Left renal cortex interstitium (tissue), 4 donors: Measurements from ENCODE around the gene UGT2B17. TPM values are rescaled to one million over a fixed set of nuclear protein-coding genes. Genes with fewer than 3 reads are reported as not detected.
"Not testable (repeated sequence)": the region's sequence is repeated elsewhere in the genome, so short reads cannot be mapped to it uniquely, and the experiment has no call there.

Experiments used
- DNase-seq, 4 donors: peaks; one replicate each; pipeline ENCODE4 v3.0.0-alpha.2; 2013; ENCODE audit warnings: low read depth in 4 of 4, low spot score in 2 of 4, missing footprints in 1 of 4
- polyA plus RNA-seq, 4 donors: library from polyadenylated mRNA; unstranded; fragments of 120-200 nt; gene quantifications; one replicate each; pipeline ENCODE4 v1.2.1, GENCODE V29; 2013; ENCODE audit not compliant: insufficient read length in 4 of 4

The UGT2B17 gene
- polyA plus RNA-seq = under 1 TPM in 1 of 4 donors, not detected in 3; 0.14 TPM

DNA sequence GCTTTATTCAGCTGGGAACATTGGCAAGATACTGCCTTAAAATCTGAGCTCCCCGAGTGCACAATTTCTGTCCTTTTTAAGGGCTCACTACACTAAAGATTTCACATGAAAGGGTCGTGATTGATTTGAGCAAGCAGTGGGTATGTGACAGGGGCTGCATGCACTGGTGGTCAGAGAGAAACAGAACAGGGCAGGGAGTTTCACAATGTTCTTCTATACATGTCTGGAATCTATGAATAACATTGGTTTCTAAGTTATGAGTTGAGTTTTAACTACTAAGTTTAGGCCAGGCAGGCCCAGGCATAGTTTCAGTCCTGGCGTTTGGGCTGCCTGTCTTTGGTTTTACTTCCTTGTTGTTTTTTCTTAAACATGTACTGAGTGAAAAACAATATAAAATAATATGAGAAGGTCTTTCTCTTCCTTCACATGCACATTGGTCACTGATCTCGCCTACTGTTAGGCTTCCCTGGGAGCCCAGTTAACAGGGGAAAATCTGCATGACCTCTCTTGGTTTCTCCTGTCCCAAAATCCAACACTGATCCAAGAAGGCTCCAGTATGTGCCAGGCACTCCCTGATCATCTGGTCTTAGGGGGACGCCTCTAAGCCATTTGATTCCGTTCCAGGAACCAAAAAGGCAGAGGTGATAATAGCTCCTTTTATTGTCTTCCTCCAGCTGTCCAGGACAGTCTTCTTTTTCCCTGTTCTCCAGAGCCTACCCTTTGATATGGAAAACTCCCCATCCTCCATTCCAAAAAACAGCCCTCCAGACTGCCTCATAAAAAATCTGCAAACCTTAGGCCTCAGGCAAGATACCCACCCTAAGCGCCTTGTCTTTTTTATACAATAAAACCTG lies at the start of gene UGT2B17:
UGT2B17 (minus strand) TSS at position 51 of the 854 bp plus-strand sequence. CDS start 7,838 bp downstream, outside the sequence.
- DNase-seq = no peak

DNA sequence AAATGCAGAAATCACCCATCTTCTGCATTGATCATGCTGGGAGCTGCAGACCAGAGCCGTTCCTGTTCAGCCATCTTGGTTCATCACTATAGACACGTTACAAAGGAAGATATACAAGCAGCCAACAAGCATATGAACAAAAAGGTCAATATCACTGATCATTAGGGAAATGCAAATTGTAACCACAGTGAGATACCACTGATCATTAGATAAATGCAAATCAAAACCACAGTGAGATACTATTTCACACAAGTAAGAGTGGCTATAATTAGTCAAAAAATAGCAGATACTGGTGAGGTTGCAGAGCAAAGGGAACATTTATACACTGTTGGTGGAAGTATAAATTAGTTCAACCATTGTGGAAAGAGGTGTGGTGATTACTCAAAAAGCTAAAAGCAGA lies 46.6 kb upstream of the UGT2B17 start:
- not testable (repeated sequence) for DNase-seq

DNA sequence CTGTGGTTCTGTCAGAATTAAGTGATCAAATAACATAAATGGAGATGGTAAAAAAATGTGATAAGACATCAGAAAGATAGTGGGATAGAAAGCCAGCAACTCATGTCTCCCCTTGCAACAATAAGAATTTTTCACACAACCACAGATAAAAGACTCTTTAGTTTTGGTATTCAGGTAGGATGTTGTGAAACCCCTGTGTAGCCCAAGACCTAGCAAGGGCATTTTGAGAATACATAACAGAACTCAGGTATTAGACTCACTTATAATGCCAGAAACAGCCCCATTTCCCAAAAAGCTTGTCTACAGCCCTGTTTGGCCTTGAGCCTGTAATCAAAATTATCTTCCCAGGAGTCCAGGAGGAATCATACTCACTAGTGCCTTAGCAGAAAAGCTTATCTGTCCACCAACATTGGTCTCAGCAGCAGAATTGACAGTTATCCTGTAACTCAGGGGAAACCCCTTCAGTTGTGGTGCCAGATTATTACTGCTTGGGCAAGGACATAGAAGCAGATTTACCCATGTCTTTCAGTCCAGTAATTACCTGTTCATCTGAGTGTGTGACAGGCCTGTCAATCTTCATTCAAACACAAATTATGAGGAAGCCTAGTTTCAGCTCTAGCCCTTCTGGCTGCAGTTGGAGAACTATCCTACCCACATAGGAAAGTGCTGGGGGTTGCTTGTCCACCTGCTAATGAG lies 41.0 kb upstream of the UGT2B17 start:
- DNase-seq = no peak

- no peak for DNase-seq
Observed at GRCh38 chr4:68615699-68616422, 39.7 kb upstream of the UGT2B17 start.

- DNase-seq = no peak
Observed at GRCh38 chr4:68613752-68614151, 37.6 kb upstream of the UGT2B17 start.

GRCh38 chr4:68606240-68606639 lies 30.1 kb upstream of the UGT2B17 start:
- no peak for DNase-seq

DNA sequence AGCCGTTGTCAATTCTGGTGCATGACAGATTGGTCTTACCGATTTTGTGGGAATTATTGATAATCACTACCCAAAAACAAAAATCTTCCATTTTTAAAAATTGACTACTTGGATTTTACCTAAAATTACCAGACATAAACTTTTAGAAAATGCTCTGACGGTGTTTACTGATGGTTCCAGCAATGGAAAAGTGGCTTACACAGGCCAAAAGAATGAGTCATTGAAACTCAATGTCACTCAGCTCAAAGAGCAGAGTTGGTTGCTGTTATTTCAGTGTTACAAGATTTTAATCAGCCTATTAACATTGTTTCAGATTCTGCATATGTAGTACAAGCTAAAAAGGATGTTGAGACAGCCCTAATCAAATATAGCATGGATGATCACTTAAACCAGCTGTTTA lies 23.0 kb upstream of the UGT2B17 start:
- no peak for DNase-seq

DNA sequence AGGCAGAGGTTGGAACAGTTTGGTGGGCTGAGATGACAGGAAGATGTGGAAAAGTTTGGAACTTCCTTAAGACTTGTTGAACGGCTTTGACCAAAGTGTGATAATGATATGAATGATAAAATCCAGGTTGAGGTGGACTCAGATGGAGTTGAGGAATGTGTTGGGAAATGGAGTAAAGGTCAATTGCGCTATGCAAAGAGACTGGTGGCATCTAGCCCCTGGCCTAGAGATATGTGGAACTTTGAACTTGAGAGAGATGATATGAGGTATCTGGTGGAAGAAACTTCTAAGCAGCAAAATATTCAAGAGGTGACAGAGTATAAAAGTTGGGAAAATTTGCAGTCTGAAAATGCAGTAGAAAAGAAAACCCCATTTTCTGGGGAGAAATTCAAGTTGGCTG lies 21.4 kb upstream of the UGT2B17 start:
- no peak for DNase-seq

GRCh38 chr4:68594678-68595077 lies 18.6 kb upstream of the UGT2B17 start:
- no peak for DNase-seq

DNA sequence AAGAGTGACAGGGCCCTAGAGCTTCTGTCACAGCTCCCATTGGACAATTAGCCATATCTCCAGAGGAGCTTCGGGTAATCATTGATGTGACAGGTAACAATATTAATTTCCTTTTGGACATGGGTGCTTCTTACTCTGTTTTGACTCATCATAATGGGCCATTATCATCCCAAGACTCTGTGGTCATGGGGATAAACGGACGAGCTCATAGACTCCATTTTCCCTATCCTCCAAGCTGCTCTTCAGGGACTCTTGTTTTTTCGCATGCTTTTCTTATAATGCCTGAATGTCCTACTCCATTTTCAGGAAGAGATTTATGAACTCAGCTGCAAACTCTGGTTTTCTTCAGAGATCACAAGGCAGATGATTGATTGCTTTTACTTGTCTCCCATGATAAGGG lies 17.0 kb upstream of the UGT2B17 start:
- no peak for DNase-seq

- DNase-seq = no peak
Observed at GRCh38 chr4:68592673-68593072, 16.6 kb upstream of the UGT2B17 start.

- DNase-seq = no peak
Observed at GRCh38 chr4:68591204-68591603, 15.1 kb upstream of the UGT2B17 start.

DNA sequence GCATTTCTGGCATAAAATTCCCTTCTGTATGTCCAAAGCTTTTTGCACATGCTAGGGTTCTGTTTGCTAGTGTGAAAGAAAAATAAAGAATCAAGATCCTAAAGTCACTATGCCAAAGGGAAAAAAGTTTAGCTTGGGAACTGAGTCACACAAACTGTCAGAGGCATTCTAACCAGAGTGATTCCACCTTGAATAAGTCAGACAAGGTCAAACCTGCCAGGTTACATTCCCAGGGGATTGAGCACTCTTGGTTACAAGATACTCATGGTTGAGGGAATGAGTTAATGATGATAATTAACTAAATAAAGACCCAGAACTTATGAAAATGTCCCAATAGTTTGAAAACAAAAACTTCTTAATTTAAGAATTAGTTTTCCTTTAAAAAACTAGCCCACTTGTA lies 13.7 kb upstream of the UGT2B17 start:
- DNase-seq = no peak

DNA sequence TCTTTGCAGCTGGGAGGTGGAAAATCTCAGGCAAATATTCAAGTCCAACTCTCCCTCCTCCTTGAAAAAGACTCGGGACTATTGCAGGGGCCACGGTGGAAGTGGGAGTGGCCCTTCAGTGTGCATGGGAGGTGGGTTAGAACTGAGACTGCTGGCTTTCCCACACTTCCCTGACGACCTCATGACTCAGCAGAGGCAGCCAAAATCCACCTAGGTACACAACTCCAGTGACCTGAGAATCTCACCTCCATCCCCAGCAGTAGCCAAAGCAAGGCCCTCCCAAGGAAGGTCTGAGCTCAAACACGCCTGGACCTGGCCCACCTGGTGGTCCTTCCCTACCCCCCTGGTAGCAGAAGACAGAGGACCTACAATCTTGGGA lies 6.2 kb upstream of the UGT2B17 start:
- DNase-seq = no peak

DNA sequence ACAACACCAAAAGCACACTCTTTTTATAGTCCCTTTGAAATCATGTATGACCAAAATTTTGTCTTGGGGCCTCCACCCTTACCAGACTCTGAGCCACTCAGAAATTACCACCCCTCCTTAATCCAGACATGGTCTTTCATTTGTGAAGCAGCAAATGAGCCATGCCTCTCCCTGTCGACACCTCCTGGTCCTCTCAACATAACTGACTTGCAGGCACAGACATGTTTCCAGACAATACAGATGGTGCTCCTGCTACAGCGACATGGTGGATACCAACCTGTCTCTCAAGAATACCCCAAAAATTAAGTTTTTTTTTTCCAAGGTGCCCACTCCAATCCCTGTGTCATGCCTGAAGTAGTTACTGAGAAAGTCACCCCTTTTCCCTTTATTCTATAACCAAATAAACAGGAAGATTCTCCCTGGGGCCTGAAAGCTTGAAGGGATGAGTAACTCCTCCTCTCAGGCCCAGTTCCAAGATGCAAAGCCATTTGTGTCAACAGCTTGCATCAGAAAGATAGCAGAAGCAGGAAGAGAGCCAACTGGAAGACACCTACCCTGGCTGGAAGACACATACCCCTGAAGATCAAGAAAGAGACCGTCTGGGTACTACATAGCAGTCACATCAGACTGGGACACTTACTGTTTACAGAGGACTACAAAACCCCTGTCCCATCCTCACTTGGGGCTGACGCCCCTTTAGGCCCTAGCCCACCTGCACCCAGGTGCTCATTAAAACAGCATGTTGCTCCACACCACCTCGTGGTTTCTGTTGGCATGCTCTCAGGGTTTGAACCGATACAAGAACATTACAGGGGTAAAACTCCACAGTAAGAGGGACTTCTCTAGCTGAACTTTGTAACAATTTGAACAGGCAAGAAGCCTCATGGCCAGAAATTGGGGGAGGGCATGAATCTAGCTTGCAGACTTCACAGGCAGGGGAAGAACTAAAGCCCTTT lies 5.5 kb upstream of the UGT2B17 start:
- no peak for DNase-seq

GRCh38 chr4:68577590-68577989 lies 1.5 kb upstream of the UGT2B17 start:
- no peak for DNase-seq

- DNase-seq = not testable (repeated sequence)
Observed at GRCh38 chr4:68575636-68576035, 486 bp downstream of the UGT2B17 start.

GRCh38 chr4:68575081-68575480 lies 1.0 kb downstream of the UGT2B17 start:
- DNase-seq = no peak

DNA sequence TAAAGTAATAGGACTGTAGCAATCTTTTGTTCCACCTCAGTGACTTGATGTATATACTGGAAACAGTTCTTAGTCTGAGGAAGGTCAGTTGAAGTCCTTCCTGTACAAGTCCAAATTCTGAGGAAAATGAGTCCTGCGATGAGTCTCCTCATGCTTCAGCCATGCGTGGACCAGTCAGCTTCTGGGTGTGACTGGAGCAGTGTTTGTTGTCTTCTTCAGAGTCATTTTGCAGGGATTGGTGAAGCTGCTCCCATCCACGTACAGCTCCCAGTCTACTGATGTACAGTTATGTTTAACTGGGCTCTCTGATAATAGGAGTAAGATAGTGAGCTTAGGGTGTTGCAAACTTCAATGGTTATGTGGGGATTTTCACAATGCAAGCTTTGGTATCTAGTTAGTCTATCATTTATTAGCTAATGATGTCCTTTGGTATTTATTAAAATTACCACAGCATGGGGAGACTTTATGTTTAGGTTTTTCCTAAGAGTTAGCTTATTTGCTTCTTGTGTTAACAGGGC lies 3.4 kb downstream of the UGT2B17 start:
- DNase-seq = no peak

GRCh38 chr4:68570122-68570507 lies 6.0 kb downstream of the UGT2B17 start:
- DNase-seq = no peak
